Bronchial epithelial cell (primary cell): ENCODE measurements around the gene WIPF3. TPM values are rescaled to one million over a fixed set of nuclear protein-coding genes. Genes with fewer than 3 reads are reported as not detected.

ENCODE experiments used
- DNase-seq: peaks from one replicate; pipeline ENCODE4 v3.0.0-alpha.2; 2010; ENCODE audit warnings: low read depth
- FAIRE-seq: peaks from 2 replicates; lab custom pipeline; 2011; peaks lifted over from hg19 to GRCh38; lab: Jason Lieb, UNC
- H3K27me3 ChIP-seq: 2 replicates; pipeline ENCODE4 v1.5.1; 2011; ENCODE audit warnings: low read length; ENCODE audit not compliant: control insufficient read depth, insufficient read depth
- H3K36me3 ChIP-seq: 2 replicates; pipeline ENCODE4 v1.5.1; 2011; ENCODE audit warnings: low read length; ENCODE audit not compliant: control insufficient read depth, insufficient read depth
- H3K4me3 ChIP-seq: 2 replicates; pipeline ENCODE4 v1.5.1; 2011; ENCODE audit warnings: mild to moderate bottlenecking, low read depth, low read length, control low read depth
- CTCF ChIP-seq: IDR thresholded peaks from 2 replicates; pipeline ENCODE4 v1.5.1; 2011; ENCODE audit warnings: mild to moderate bottlenecking, moderate library complexity, low read length, control low read depth, inconsistent platforms; ENCODE audit not compliant: insufficient read depth, severe bottlenecking
- total RNA-seq: library from RNA; depleted of rRNA; stranded (reverse); fragments of >200 nt; gene quantifications from 2 replicates; pipeline ENCODE4 v1.2.1, GENCODE V29; 2014

WIPF3 gene
- total RNA-seq, 1 donor from 2014 or later = under 0.01 TPM

- Histone ChIP-seq H3K36me3 (no peaks in the 10 kb centered on the region), H3K27me3 (peaks cover 7% of the 10 kb centered on the region), H3K4me3 (no peak overlapping the region)
- peak; percentile 73 for FAIRE-seq
- no peak for TF ChIP-seq CTCF
- DNase-seq = no peak
These were observed 45.2 kb downstream of the WIPF3 start for GRCh38 chr7:29851487-29851886.

- FAIRE-seq (peak; percentile 64), DNase-seq (peak; percentile 9)
- no peak overlapping the region for H3K4me3 ChIP-seq
- H3K27me3 ChIP-seq = peaks cover 7% of the 10 kb centered on the region
- no peaks in the 10 kb centered on the region for H3K36me3 ChIP-seq
- no peak for TF ChIP-seq CTCF
These were observed 46.1 kb downstream of the WIPF3 start for GRCh38 chr7:29852457-29852856.

DNA sequence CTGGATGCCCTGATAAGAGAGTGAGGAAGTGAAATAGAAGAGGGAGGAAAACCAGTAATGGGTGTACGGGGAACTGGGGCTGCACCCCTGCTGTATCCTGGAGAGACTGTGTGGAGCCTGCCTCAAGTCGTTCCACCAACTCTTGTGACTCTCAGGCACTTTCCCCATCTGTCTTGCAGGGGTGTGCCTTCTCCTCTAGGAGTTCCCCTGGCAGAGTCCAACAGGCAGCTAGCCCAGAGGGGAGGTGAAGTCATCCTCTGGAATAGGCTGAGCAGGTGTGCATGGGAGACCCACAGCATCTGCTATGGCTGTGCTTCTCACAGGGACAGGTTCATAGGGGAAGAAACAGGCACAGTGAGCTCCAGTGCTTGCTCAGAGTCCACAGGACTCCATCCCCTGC, 46.8 kb downstream of the WIPF3 start:
- DNase-seq = peak; percentile 29
- TF ChIP-seq CTCF = no peak
- FAIRE-seq = no peak
- H3K36me3 ChIP-seq = no peaks in the 10 kb centered on the region
- H3K4me3 ChIP-seq = no peak overlapping the region
- peaks cover 7% of the 10 kb centered on the region for H3K27me3 ChIP-seq

GRCh38 chr7:29853789-29854188, 47.5 kb downstream of the WIPF3 start:
- FAIRE-seq (no peak), DNase-seq (no peak)
- Histone ChIP-seq H3K27me3 (peaks cover 7% of the 10 kb centered on the region), H3K4me3 (no peak overlapping the region), H3K36me3 (no peaks in the 10 kb centered on the region)
- no peak for TF ChIP-seq CTCF

DNA sequence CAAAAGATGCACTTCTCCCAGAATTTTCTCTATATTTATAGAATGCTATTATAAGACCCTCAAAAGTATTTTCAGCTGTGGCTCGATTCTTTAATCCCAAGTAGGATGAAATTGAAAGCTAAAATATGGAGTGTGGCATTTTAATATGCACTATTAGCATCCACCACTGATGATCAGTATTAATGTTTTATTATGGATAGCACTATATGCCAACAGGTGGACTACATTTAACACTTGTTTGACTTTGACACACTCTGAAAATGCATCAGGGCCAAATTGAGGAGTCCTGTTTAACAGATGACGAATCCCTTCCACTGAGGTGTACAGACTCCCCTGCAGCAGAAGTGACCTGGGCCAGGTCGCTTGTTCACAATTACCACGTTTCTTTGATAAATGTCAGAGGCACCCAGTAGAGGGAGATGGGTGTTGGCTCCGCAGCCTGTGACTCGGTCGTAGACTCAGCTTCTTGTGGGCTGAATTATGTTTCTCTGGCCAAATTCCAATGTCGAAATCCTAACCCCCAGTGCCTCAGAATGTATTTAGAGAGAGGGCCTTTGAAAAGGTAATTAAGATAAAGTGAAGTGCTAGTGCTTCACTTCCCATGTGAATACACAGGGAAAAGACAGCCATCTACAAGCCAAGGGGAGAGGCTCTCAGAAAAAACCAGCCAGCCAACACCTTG, 48.1 kb downstream of the WIPF3 start:
- no peak overlapping the region for H3K4me3 ChIP-seq
- H3K36me3 ChIP-seq = no peaks in the 10 kb centered on the region
- peaks cover 10% of the 10 kb centered on the region for H3K27me3 ChIP-seq
- peak; percentile 34 for TF ChIP-seq CTCF
- DNase-seq (peak; percentile 62), FAIRE-seq (no peak)

DNA sequence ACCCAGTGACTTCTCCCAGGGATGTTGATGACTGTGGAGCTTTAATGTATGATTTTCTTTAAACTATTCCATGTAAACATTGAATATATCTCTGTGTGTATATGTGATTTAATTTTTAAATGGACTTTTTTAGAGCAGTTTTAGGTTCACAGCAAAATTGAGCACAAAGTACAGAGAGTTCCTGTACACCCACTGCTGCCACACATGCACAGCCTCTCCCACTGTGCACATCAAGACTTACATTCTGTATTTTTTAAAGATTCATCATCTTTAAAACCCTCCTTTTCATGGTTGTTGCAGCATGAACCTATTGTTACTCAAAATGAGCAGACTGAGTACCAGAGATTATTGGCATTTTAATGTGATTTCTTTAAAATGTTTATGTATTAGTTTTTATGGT, 51.3 kb downstream of the WIPF3 start:
- H3K4me3 ChIP-seq = no peak overlapping the region
- peaks cover 10% of the 10 kb centered on the region for H3K27me3 ChIP-seq
- DNase-seq (no peak), FAIRE-seq (no peak)
- no peak for TF ChIP-seq CTCF
- no peaks in the 10 kb centered on the region for H3K36me3 ChIP-seq
